Ishikawa (cell line): ENCODE results near the gene MRO.

ENCODE experiments used
- EGR1 ChIP-seq: IDR thresholded peaks from 2 replicates; pipeline ENCODE4 v1.6.1; 2012
- EP300 ChIP-seq: IDR thresholded peaks from 2 replicates; pipeline ENCODE4 v1.6.1; 2012; ENCODE audit warnings: borderline replicate concordance
- MAX ChIP-seq: IDR thresholded peaks from 2 replicates; pipeline ENCODE4 v1.6.1; 2012
- REST ChIP-seq: IDR thresholded peaks from 2 replicates; pipeline ENCODE4 v1.6.1; 2012; ENCODE audit warnings: low read depth, mild to moderate bottlenecking
- TAF1 ChIP-seq: IDR thresholded peaks from 2 replicates; pipeline ENCODE4 v1.6.1; 2012; ENCODE audit warnings: low read depth, mild to moderate bottlenecking
- USF1 ChIP-seq: IDR thresholded peaks from 2 replicates; pipeline ENCODE4 v1.6.1; 2012
- YY1 ChIP-seq: IDR thresholded peaks from 2 replicates; pipeline ENCODE4 v1.6.1; 2012; ENCODE audit warnings: low read depth

- TF ChIP-seq MAX, result no peak
- no peak for TF ChIP-seq REST
- no peak for TF ChIP-seq USF1
- no peak for TF ChIP-seq EP300
- TF ChIP-seq EGR1, result no peak
- no peak for TF ChIP-seq TAF1
- TF ChIP-seq YY1, result no peak
Measured at GRCh38 chr18:50816419-50817166, 3.2 kb downstream of the MRO start.
